H1 (cell line): ENCODE results near the gene HAGH. TPM values are rescaled to one million over a fixed set of nuclear protein-coding genes. Genes with fewer than 3 reads are reported as not detected.

Source experiments
- CTCF ChIA-PET: fragments of 300-600 bp; sonication (Branson Sonifier 250); formaldehyde crosslinking; loops from one replicate; lab custom pipeline; 2021; ENCODE audit not compliant: partially characterized antibody; lab: Charles Lee
- POLR2A ChIA-PET: fragments of 300-600 bp; sonication (Branson Sonifier 250); formaldehyde crosslinking; loops from one replicate; lab custom pipeline; 2021; ENCODE audit warnings: inconsistent platforms; ENCODE audit not compliant: partially characterized antibody; lab: Charles Lee
- DNase-seq, 2 experiments: peaks; one replicate each; pipeline versions ENCODE4 v3.0.0 to v3.0.0-alpha.2; 2010 to 2022; ENCODE audit warnings: low spot score in 2 of 2, low read depth in 1 of 2, mixed read lengths in 1 of 2
- FAIRE-seq: peaks from 2 replicates; lab custom pipeline; 2011; peaks lifted over from hg19 to GRCh38; lab: Jason Lieb, UNC
- H2AFZ ChIP-seq: 2 replicates; pipeline ENCODE4 v1.8.1; 2012; ENCODE audit warnings: low read length, inconsistent platforms
- H2AK5ac ChIP-seq: 2 replicates; pipeline ENCODE4 v1.6.1; 2013; ENCODE audit warnings: low read depth, low read length
- H2BK120ac ChIP-seq: replicated peaks from 2 replicates; pipeline ENCODE3; 2013; ENCODE audit warnings: low read depth, low read length, inconsistent platforms
- H2BK12ac ChIP-seq: 2 replicates; pipeline ENCODE4 v1.6.1; 2013; ENCODE audit warnings: low read depth, low read length
- H2BK15ac ChIP-seq: 2 replicates; pipeline ENCODE4 v1.6.1; 2013; ENCODE audit warnings: low read length
- H2BK20ac ChIP-seq: 2 replicates; pipeline ENCODE4 v1.6.1; 2013; ENCODE audit warnings: low read length
- H2BK5ac ChIP-seq: 2 replicates; pipeline ENCODE4 v1.6.1; 2013; ENCODE audit warnings: low read depth, low read length
- H3K14ac ChIP-seq: 2 replicates; pipeline ENCODE4 v1.6.1; 2013; ENCODE audit warnings: inconsistent platforms; ENCODE audit not compliant: insufficient read length
- H3K18ac ChIP-seq: 2 replicates; pipeline ENCODE4 v1.6.1; 2013; ENCODE audit warnings: low read length; ENCODE audit errors: extremely low read depth
- H3K23ac ChIP-seq: 2 replicates; pipeline ENCODE4 v1.6.1; 2013; ENCODE audit warnings: inconsistent platforms; ENCODE audit not compliant: insufficient read length
- H3K23me2 ChIP-seq: 2 replicates; pipeline ENCODE4 v1.6.1; 2013; ENCODE audit warnings: low read depth, low read length
- H3K27ac ChIP-seq: 2 replicates; pipeline ENCODE4 v1.6.1; 2011; ENCODE audit warnings: low read depth, low read length, inconsistent platforms
- H3K27me3 ChIP-seq, 4 experiments: replicated peaks in 1 of 4; 1 replicate in 1 of 4; 2 replicates in 3 of 4; pipeline versions ENCODE4 v1.6.1 to v1.8.1; 2011 to 2013; ENCODE audit warnings: low read length in 3 of 4, mild to moderate bottlenecking in 3 of 4, inconsistent platforms in 2 of 4, mixed read lengths in 2 of 4, moderate library complexity in 1 of 4; ENCODE audit not compliant: control insufficient read depth in 3 of 4, insufficient read depth in 3 of 4; ENCODE audit errors: extremely low read depth in 1 of 4
- H3K36me3 ChIP-seq, 4 experiments: 2 replicates each; pipeline versions ENCODE4 v1.6.1 to v1.8.1; 2011 to 2013; ENCODE audit warnings: mild to moderate bottlenecking in 4 of 4, low read length in 3 of 4, moderate library complexity in 2 of 4, control low read depth in 1 of 4, inconsistent platforms in 1 of 4; ENCODE audit not compliant: insufficient read depth in 4 of 4, control insufficient read depth in 2 of 4
- H3K4ac ChIP-seq: replicated peaks from 2 replicates; pipeline ENCODE3; 2013; ENCODE audit warnings: low read length, low read depth, mixed read lengths, inconsistent platforms; ENCODE audit not compliant: insufficient read length
- H3K4me1 ChIP-seq, 4 experiments: replicated peaks in 1 of 4; 1 replicate in 1 of 4; 2 replicates in 3 of 4; pipeline versions ENCODE4 v1.6.1 to v1.8.1; 2011 to 2013; ENCODE audit warnings: low read length in 3 of 4, inconsistent platforms in 2 of 4, mixed read lengths in 1 of 4; ENCODE audit not compliant: insufficient read depth in 4 of 4, control insufficient read depth in 3 of 4
- H3K4me2 ChIP-seq, 2 experiments: 2 replicates each; pipeline versions ENCODE4 v1.6.1 to v1.8.1; 2011 to 2013; ENCODE audit warnings: low read depth in 2 of 2, low read length in 2 of 2, control low read depth in 1 of 2, inconsistent platforms in 1 of 2, mild to moderate bottlenecking in 1 of 2; ENCODE audit not compliant: insufficient read depth in 1 of 2
- H3K4me3 ChIP-seq, 4 experiments: fragments of 200-600, 300-600 bp in 1 of 4; sonication (generic), shearing (Covaris generic), sonication (Bioruptor Twin) in 1 of 4; 2 replicates each; pipeline versions ENCODE4 v1.5.1 to v1.8.1; 2011 to 2016; ENCODE audit warnings: low read length in 4 of 4, low read depth in 3 of 4, control low read depth in 2 of 4, inconsistent platforms in 2 of 4, mild to moderate bottlenecking in 2 of 4, mixed read lengths in 1 of 4, moderate library complexity in 1 of 4; ENCODE audit not compliant: insufficient read depth in 2 of 4; ENCODE audit errors: extremely low read depth in 1 of 4
- H3K56ac ChIP-seq: replicated peaks from 2 replicates; pipeline ENCODE3; 2013; ENCODE audit warnings: low read depth, mild to moderate bottlenecking, mixed read lengths, low read length, inconsistent platforms; ENCODE audit not compliant: insufficient read length
- H3K79me1 ChIP-seq: 2 replicates; pipeline ENCODE4 v1.6.1; 2013; ENCODE audit warnings: low read depth, low read length, control low read depth
- H3K79me2 ChIP-seq, 2 experiments: 2 replicates each; pipeline versions ENCODE4 v1.6.1 to v1.8.1; 2012 to 2013; ENCODE audit warnings: low read length in 2 of 2, mild to moderate bottlenecking in 2 of 2, inconsistent platforms in 1 of 2; ENCODE audit not compliant: insufficient read depth in 2 of 2, control insufficient read depth in 1 of 2
- H3K9ac ChIP-seq, 4 experiments: replicated peaks in 1 of 4; 1 replicate in 1 of 4; 2 replicates in 3 of 4; pipeline versions ENCODE4 v1.6.1 to v1.8.1; 2011 to 2013; ENCODE audit warnings: low read depth in 3 of 4, low read length in 3 of 4, control low read depth in 2 of 4, mild to moderate bottlenecking in 2 of 4, moderate library complexity in 2 of 4, inconsistent platforms in 1 of 4; ENCODE audit errors: extremely low read depth in 1 of 4
- H3K9me3 ChIP-seq, 2 experiments: 2 replicates each; pipeline versions ENCODE4 v1.6.1 to v1.8.1; 2012 to 2013; ENCODE audit warnings: mild to moderate bottlenecking in 2 of 2, moderate library complexity in 2 of 2, control low read depth in 1 of 2, inconsistent platforms in 1 of 2, low read depth in 1 of 2, low read length in 1 of 2, mixed read lengths in 1 of 2; ENCODE audit not compliant: insufficient read depth in 2 of 2
- H4K20me1 ChIP-seq, 2 experiments: replicated peaks in 1 of 2; 2 replicates each; pipeline versions ENCODE3 to v1.8.1; 2011 to 2013; ENCODE audit warnings: inconsistent platforms in 2 of 2, low read length in 2 of 2, mild to moderate bottlenecking in 1 of 2; ENCODE audit not compliant: insufficient read depth in 2 of 2, control insufficient read depth in 1 of 2
- H4K5ac ChIP-seq: 2 replicates; pipeline ENCODE4 v1.6.1; 2013; ENCODE audit warnings: low read length, low read depth, mixed read lengths, inconsistent platforms; ENCODE audit not compliant: insufficient read length
- H4K8ac ChIP-seq: 2 replicates; pipeline ENCODE4 v1.8.0; 2013; ENCODE audit warnings: mild to moderate bottlenecking, moderate library complexity, low read length, inconsistent platforms; ENCODE audit not compliant: insufficient read depth; ENCODE audit errors: extremely low read depth
- H4K91ac ChIP-seq: replicated peaks from 2 replicates; pipeline ENCODE3; 2013; ENCODE audit warnings: low read length, mixed read lengths, inconsistent platforms; ENCODE audit not compliant: insufficient read length
- BACH1 ChIP-seq: IDR thresholded peaks from 2 replicates; pipeline ENCODE4 v1.6.1; 2012; ENCODE audit warnings: low read length, improper control_type of control experiment
- CBX5 ChIP-seq: fragments of 300-800, 300-1000 bp; sonication (generic); IDR thresholded peaks from 2 replicates; pipeline ENCODE4 v1.7.1; 2016; ENCODE audit warnings: antibody characterized with exemption, low read length, low read depth
- E2F6 ChIP-seq: IDR thresholded peaks from 2 replicates; pipeline ENCODE4 v1.6.1; 2012; ENCODE audit warnings: inconsistent platforms
- GTF2F1 ChIP-seq: IDR thresholded peaks from 2 replicates; pipeline ENCODE4 v1.6.1; 2012; ENCODE audit warnings: low read depth, low read length, improper control_type of control experiment, borderline replicate concordance
- JUN ChIP-seq: IDR thresholded peaks from 2 replicates; pipeline ENCODE4 v1.6.1; 2011; ENCODE audit warnings: low read depth, mild to moderate bottlenecking, improper control_type of control experiment, low read length
- POLR2A ChIP-seq, 2 experiments: IDR thresholded peaks; 1 replicate in 1 of 2; 2 replicates in 1 of 2; pipeline ENCODE4 v1.6.1; 2011; ENCODE audit warnings: low read depth in 2 of 2, low read length in 2 of 2, mild to moderate bottlenecking in 2 of 2; ENCODE audit errors: control extremely low read depth in 1 of 2
- RNF2 ChIP-seq: fragments of 200-900, 300-1000 bp; sonication (generic); IDR thresholded peaks from 2 replicates; pipeline ENCODE4 v1.7.1; 2016; ENCODE audit warnings: borderline replicate concordance, low read depth, mild to moderate bottlenecking, antibody characterized with exemption, low read length; ENCODE audit not compliant: poor library complexity, severe bottlenecking; ENCODE audit errors: missing control alignments
- TAF7 ChIP-seq: optimal IDR thresholded peaks from 2 replicates; pipeline ENCODE3; 2011; ENCODE audit warnings: low read depth, mild to moderate bottlenecking, inconsistent platforms, low read length, moderate library complexity, borderline replicate concordance
- TCF12 ChIP-seq: IDR thresholded peaks from 2 replicates; pipeline ENCODE4 v1.6.1; 2011; ENCODE audit warnings: low read depth, mild to moderate bottlenecking, low read length
- TEAD4 ChIP-seq: IDR thresholded peaks from 2 replicates; pipeline ENCODE4 v1.6.1; 2012; ENCODE audit warnings: low read depth, low read length, inconsistent platforms, mixed read lengths
- WGBS, 2 experiments: shearing (Covaris generic) in 1 of 2; methylation state at CpG; one replicate each; pipeline versions ENCODE4 v1.1.6 to v1.1.7; 2013 to 2015; ENCODE audit warnings: low lambda C conversion rate in 2 of 2, mixed read lengths in 2 of 2, inconsistent platforms in 1 of 2, low coverage in 1 of 2, missing lambda C conversion rate in 1 of 2; ENCODE audit not compliant: insufficient replicate concordance in 2 of 2, insufficient coverage in 1 of 2, insufficient read length in 1 of 2; ENCODE audit errors: extremely low coverage in 1 of 2, missing lambda C conversion rate in 1 of 2; 5-methylcytosine and 5-hydroxymethylcytosine counted together
- polyA plus RNA-seq, 7 experiments: library from polyadenylated mRNA; depleted of rRNA in 3 of 7; stranded (reverse) in 5 of 7; unstranded in 2 of 7; fragments of >200 nt in 5 of 7; fragments of 200-250 nt in 2 of 7; gene quantifications; 1 replicate in 5 of 7; 2 replicates in 1 of 7; 4 replicates in 1 of 7; pipeline versions ENCODE4 v1.2.1 to v1.2.3, GENCODE V29; 2011 to 2013; ENCODE audit warnings: missing spikeins in 2 of 7, mixed read lengths in 2 of 7
- total RNA-seq: library from RNA; stranded (reverse); fragmentation: NEBNext Ultra II Directional; extraction: Animal tissue kit (Norgen Biotek cat#: 25700); gene quantifications from 2 replicates; pipeline ENCODE4 v1.2.1, GENCODE V29; 2021

The HAGH gene
- total and polyA plus RNA-seq, 2 of the 8 experiments (the other 6 are each of a cell fraction or from before 2014, with no cell fraction given), result 28.7 to 40.6 TPM

- FAIRE-seq (no peak), DNase-seq (no peak)
- Histone ChIP-seq H2BK120ac (no peak overlapping the region), H3K36me3 (no peaks in the 10 kb centered on the region; a peak in 1 of 8 replicates), H3K23me2 (no peaks in the 10 kb centered on the region), H2AFZ (no peak overlapping the region), H4K20me1 (no peaks in the 10 kb centered on the region), H2BK15ac (no peak overlapping the region), H4K8ac (no peak overlapping the region), H3K9ac (no peak overlapping the region), H3K27me3 (no peaks in the 10 kb centered on the region), H2AK5ac (no peak overlapping the region), H3K4me2 (no peak overlapping the region), H3K14ac (no peak overlapping the region), H3K27ac (no peak overlapping the region), H4K91ac (no peak overlapping the region), H3K79me2 (no peaks in the 10 kb centered on the region), H3K4ac (no peak overlapping the region), H3K23ac (no peak overlapping the region), H2BK12ac (no peak overlapping the region), H3K56ac (no peak overlapping the region), H2BK5ac (no peak overlapping the region), H4K5ac (no peak overlapping the region), H3K4me3 (no peak overlapping the region), H3K18ac (no peak overlapping the region), H2BK20ac (no peak overlapping the region), H3K79me1 (no peaks in the 10 kb centered on the region), H3K4me1 (no peaks in the 10 kb centered on the region; a peak in 2 of 7 replicates), H3K9me3 (peaks cover 3 to 6% of the 10 kb centered on the region in 2 experiments; a peak in 1 of 4 replicates)
- TF ChIP-seq GTF2F1, result no peak
- TF ChIP-seq CBX5, result no peak
- TF ChIP-seq TAF7, result no peak
- TF ChIP-seq E2F6, result no peak
- TF ChIP-seq JUN, result no peak
- no peak for TF ChIP-seq RNF2
- TF ChIP-seq POLR2A (IDR thresholded peaks at IDR 0.05; ENCODE audit: control extremely low read depth in 1 of 2, low read depth in 2 of 2, low read length in 2 of 2), result no peak
- no peak for TF ChIP-seq TEAD4
- TF ChIP-seq BACH1, result no peak
- no peak for TF ChIP-seq TCF12
- WGBS, 2 experiments, result 84% methylated on average over 18 of the region's 18 CpGs; no CpG with 5 or more reads in 1 of the 2 experiments
- ChIA-PET POLR2A (no interaction called here), CTCF (no interaction called here)
These were observed 17.9 kb downstream of the HAGH start for GRCh38 chr16:1808691-1809090.
